ENCODE measurements around the gene NPPB. TPM values are rescaled to one million over a fixed set of nuclear protein-coding genes. Genes with fewer than 3 reads are reported as not detected.
"Not testable (repeated sequence)": the region's sequence is repeated elsewhere in the genome, so short reads cannot be mapped to it uniquely, and the experiment has no call there.

Gene NPPB
- total RNA-seq = not detected
- not detected for polyA plus RNA-seq

GRCh38 chr1:11858613-11858967 is at the start of gene NPPB:
NPPB (minus strand) TSS chr1:11858945; CDS start chr1:11858833, 112 bp downstream.
- CTCF ChIA-PET (ENCODE audit: partially characterized antibody) = no interaction called here
- H3K4me1 Mint-ChIP-seq = peaks cover 0 to 5% (median 2%) of the 10 kb centered on the region in 4 donors

GRCh38 chr1:11908095-11908675 is 49.4 kb upstream of the NPPB start:
- peaks cover 1 to 9% of the 10 kb centered on the region in 2 donors for H3K27me3 Mint-ChIP-seq
- peak in 4 of 5 donors; percentile 81 to 93 (median 92) for DNase-seq
- H3K9me3 Mint-ChIP-seq = peaks cover 0 to 37% (median 2%) of the 10 kb centered on the region in 8 donors
- POLR2A ChIA-PET (ENCODE audit: partially characterized antibody) = interaction anchor here (0.5 to 4.4 kb wide), 66 partner anchors 9 to 1478 kb away, joined by 3 to 126 read pairs (median 5); partner anchors contain the start of genes AGTRAP, CENPS, CLCN6 and DHRS3
- no peaks in the 10 kb centered on the region for H3K27me3 ChIP-seq (ENCODE audit: insufficient read depth, low read length)
- CTCF ChIA-PET (ENCODE audit: partially characterized antibody) = interaction anchor here (0.8 to 1.9 kb wide), 5 partner anchors 9 to 105 kb away, joined by 3 to 11 read pairs (median 3); no protein-coding TSS in a partner anchor
- peaks cover 0 to 14% of the 10 kb centered on the region in 2 donors for H3K36me3 Mint-ChIP-seq
- H3K4me3 Mint-ChIP-seq = peak overlapping the region; percentile 92 to 100 (median 96)
- H3K27ac ChIP-seq (ENCODE audit: low read depth, low read length) = peak overlapping the region; percentile 97
- intact Hi-C loops (cut with micrococcal nuclease) = loop anchor here (1.0 to 2.0 kb wide), 4 partner anchors 18 to 635 kb away; partner anchors contain the start of genes KIAA2013, MFN2, MIIP and UBIAD1
- no peaks in the 10 kb centered on the region for H3K9me3 ChIP-seq (ENCODE audit: control insufficient read depth in 1 of 2, low read length in 2 of 2)
- H3K4me1 Mint-ChIP-seq = peaks cover 16 to 41% (median 25%) of the 10 kb centered on the region in 4 donors
- peak overlapping the region; percentile 99 to 100 (median 100) for H3K27ac Mint-ChIP-seq
- H3K4me1 ChIP-seq (ENCODE audit: insufficient read depth, low read length) = peaks cover 28% of the 10 kb centered on the region
- peak overlapping the region; percentile 82 to 83 for H3K4me3 ChIP-seq (ENCODE audit: low read length in 2 of 2)
- H3K36me3 ChIP-seq (ENCODE audit: insufficient read depth, low read length) = no peaks in the 10 kb centered on the region

More at GRCh38 chr1:11858613-11858967, at the start of gene NPPB:
- Histone ChIP-seq H3K4me3 (ENCODE audit: low read length in 2 of 2) (no peak within 1 kb of the TSS), H3K36me3 (ENCODE audit: insufficient read depth, low read length) (no peaks in the 10 kb centered on the region), H3K27ac (ENCODE audit: low read depth, low read length) (no peak within 1 kb of the TSS), H3K4me1 (ENCODE audit: insufficient read depth, low read length) (no peaks in the 10 kb centered on the region), H3K27me3 (ENCODE audit: insufficient read depth, low read length) (peaks cover 24% of the 10 kb centered on the region), H3K9me3 (ENCODE audit: control insufficient read depth in 1 of 2, low read length in 2 of 2) (no peaks in the 10 kb centered on the region)
- Mint-ChIP-seq H3K27me3 (peaks cover 43 to 44% of the 10 kb centered on the region in 2 donors), H3K27ac (peak within 1 kb of the TSS in 1 of 7 donors; percentile 22), H3K36me3 (no peaks in the 10 kb centered on the region), H3K9me3 (peaks cover 0 to 9% (median 2%) of the 10 kb centered on the region in 8 donors), H3K4me3 (no peak within 1 kb of the TSS)
- intact Hi-C loops (cut with micrococcal nuclease) = no loop called here
- DNase-seq = no peak
- POLR2A ChIA-PET (ENCODE audit: partially characterized antibody) = no interaction called here

GRCh38 chr1:11907275-11908094 is 48.7 kb upstream of the NPPB start:
- H3K4me3 Mint-ChIP-seq = peak overlapping the region; percentile 92 to 100 (median 96)
- H3K27ac ChIP-seq (ENCODE audit: low read depth, low read length) = peak overlapping the region; percentile 97
- peaks cover 5% of the 10 kb centered on the region for H3K27me3 ChIP-seq (ENCODE audit: insufficient read depth, low read length)
- H3K9me3 ChIP-seq (ENCODE audit: control insufficient read depth in 1 of 2, low read length in 2 of 2) = no peaks in the 10 kb centered on the region
- H3K4me1 ChIP-seq (ENCODE audit: insufficient read depth, low read length) = peaks cover 28% of the 10 kb centered on the region
- peak overlapping the region in 1 of 2 donors; percentile 83 for H3K4me3 ChIP-seq (ENCODE audit: low read length in 2 of 2)
- intact Hi-C loops (cut with micrococcal nuclease) = loop anchor here (1.0 to 2.0 kb wide), 5 partner anchors 19 to 635 kb away; partner anchors contain the start of genes KIAA2013, MFN2, MIIP and UBIAD1
- no peaks in the 10 kb centered on the region for H3K36me3 ChIP-seq (ENCODE audit: insufficient read depth, low read length)
- POLR2A ChIA-PET (ENCODE audit: partially characterized antibody) = interaction anchor here (0.5 to 4.4 kb wide), 66 partner anchors 9 to 1478 kb away, joined by 3 to 126 read pairs (median 5); partner anchors contain the start of genes AGTRAP, CENPS, CLCN6 and DHRS3
- peaks cover 1 to 9% of the 10 kb centered on the region in 2 donors for H3K27me3 Mint-ChIP-seq
- H3K9me3 Mint-ChIP-seq = peaks cover 0 to 37% (median 2%) of the 10 kb centered on the region in 8 donors
- DNase-seq = peak; percentile 94 to 96 (median 95)
- CTCF ChIA-PET (ENCODE audit: partially characterized antibody) = interaction anchor here (0.7 to 1.9 kb wide), 6 partner anchors 8 to 105 kb away, joined by 3 to 11 read pairs (median 3); no protein-coding TSS in a partner anchor
- H3K36me3 Mint-ChIP-seq = peaks cover 0 to 14% of the 10 kb centered on the region in 2 donors
- peak overlapping the region; percentile 99 to 100 (median 100) for H3K27ac Mint-ChIP-seq
- peaks cover 16 to 41% (median 25%) of the 10 kb centered on the region in 4 donors for H3K4me1 Mint-ChIP-seq

GRCh38 chr1:11906870-11907269 is 48.1 kb upstream of the NPPB start:
- peak overlapping the region in 1 of 8 donors; percentile 25 for H3K4me3 Mint-ChIP-seq

GRCh38 chr1:11904978-11905377 is 46.2 kb upstream of the NPPB start:
- peak overlapping the region in 4 of 8 donors; percentile 36 to 68 (median 52) for H3K4me3 Mint-ChIP-seq
- H3K4me3 ChIP-seq (ENCODE audit: low read length in 2 of 2) = no peak overlapping the region
- H3K36me3 Mint-ChIP-seq = peaks cover 0 to 14% of the 10 kb centered on the region in 2 donors
- POLR2A ChIA-PET (ENCODE audit: partially characterized antibody) = no interaction called here
- peak overlapping the region in 3 of 7 donors; percentile 43 to 100 (median 89) for H3K27ac Mint-ChIP-seq
- H3K36me3 ChIP-seq (ENCODE audit: insufficient read depth, low read length) = no peaks in the 10 kb centered on the region
- peaks cover 28% of the 10 kb centered on the region for H3K4me1 ChIP-seq (ENCODE audit: insufficient read depth, low read length)
- H3K4me1 Mint-ChIP-seq = peaks cover 16 to 39% (median 24%) of the 10 kb centered on the region in 4 donors
- peaks cover 0 to 33% (median 2%) of the 10 kb centered on the region in 8 donors for H3K9me3 Mint-ChIP-seq
- no peak overlapping the region for H3K27ac ChIP-seq (ENCODE audit: low read depth, low read length)
- DNase-seq = no peak
- H3K9me3 ChIP-seq (ENCODE audit: control insufficient read depth in 1 of 2, low read length in 2 of 2) = no peaks in the 10 kb centered on the region
- CTCF ChIA-PET (ENCODE audit: partially characterized antibody) = interaction anchor here (0.7 kb wide), 1 partner anchor 18 kb away, joined by 3 read pairs; no protein-coding TSS in a partner anchor
- intact Hi-C loops (cut with micrococcal nuclease) = no loop called here
- peaks cover 3 to 15% of the 10 kb centered on the region in 2 donors for H3K27me3 Mint-ChIP-seq
- H3K27me3 ChIP-seq (ENCODE audit: insufficient read depth, low read length) = peaks cover 6% of the 10 kb centered on the region

More at GRCh38 chr1:11906870-11907269, 48.1 kb upstream of the NPPB start:
- H3K9me3 Mint-ChIP-seq = peaks cover 0 to 35% (median 2%) of the 10 kb centered on the region in 8 donors
- H3K4me3 ChIP-seq (ENCODE audit: low read length in 2 of 2) = no peak overlapping the region
- H3K36me3 ChIP-seq (ENCODE audit: insufficient read depth, low read length) = no peaks in the 10 kb centered on the region
- intact Hi-C loops (cut with micrococcal nuclease) = loop anchor here (1.0 kb wide), 1 partner anchor 69 kb away; no protein-coding TSS in a partner anchor
- peaks cover 16 to 41% (median 25%) of the 10 kb centered on the region in 4 donors for H3K4me1 Mint-ChIP-seq
- no peak for DNase-seq
- no peaks in the 10 kb centered on the region for H3K9me3 ChIP-seq (ENCODE audit: control insufficient read depth in 1 of 2, low read length in 2 of 2)
- peaks cover 6% of the 10 kb centered on the region for H3K27me3 ChIP-seq (ENCODE audit: insufficient read depth, low read length)
- ChIA-PET CTCF (ENCODE audit: partially characterized antibody) (no interaction called here), POLR2A (ENCODE audit: partially characterized antibody) (interaction anchor here (0.8 to 3.8 kb wide), 4 partner anchors 13 to 74 kb away, joined by 5 to 126 read pairs (median 23); partner anchors contain the start of gene MFN2)
- H3K27me3 Mint-ChIP-seq = peaks cover 3 to 12% of the 10 kb centered on the region in 2 donors
- H3K27ac ChIP-seq (ENCODE audit: low read depth, low read length) = no peak overlapping the region
- H3K4me1 ChIP-seq (ENCODE audit: insufficient read depth, low read length) = peaks cover 28% of the 10 kb centered on the region
- H3K36me3 Mint-ChIP-seq = peaks cover 0 to 14% of the 10 kb centered on the region in 2 donors
- H3K27ac Mint-ChIP-seq = peak overlapping the region in 2 of 7 donors; percentile 91 to 100

GRCh38 chr1:11904156-11904555 is 45.4 kb upstream of the NPPB start:
- Mint-ChIP-seq H3K27me3 (peaks cover 8 to 18% of the 10 kb centered on the region in 2 donors), H3K36me3 (peaks cover 0 to 11% of the 10 kb centered on the region in 2 donors), H3K9me3 (peaks cover 0 to 28% (median 2%) of the 10 kb centered on the region in 8 donors), H3K4me1 (peaks cover 12 to 33% (median 22%) of the 10 kb centered on the region in 4 donors), H3K27ac (peak overlapping the region in 1 of 7 donors; percentile 60)
- Histone ChIP-seq H3K4me1 (ENCODE audit: insufficient read depth, low read length) (peaks cover 28% of the 10 kb centered on the region), H3K27me3 (ENCODE audit: insufficient read depth, low read length) (peaks cover 11% of the 10 kb centered on the region)
- H3K9me3 ChIP-seq (ENCODE audit: control insufficient read depth in 1 of 2, low read length in 2 of 2); POLR2A ChIA-PET (ENCODE audit: partially characterized antibody); CTCF ChIA-PET (ENCODE audit: partially characterized antibody); H3K27ac ChIP-seq (ENCODE audit: low read depth, low read length); DNase-seq; H3K4me3 ChIP-seq (ENCODE audit: low read length in 2 of 2); H3K36me3 ChIP-seq (ENCODE audit: insufficient read depth, low read length); H3K4me3 Mint-ChIP-seq; intact Hi-C loops (cut with micrococcal nuclease): not testable (repeated sequence)
